GM15510 (cell line): Measurements from ENCODE around the gene SCN2B.

ENCODE experiments used
- POLR2A ChIP-seq: IDR thresholded peaks from 3 replicates; pipeline ENCODE4 v1.6.1; 2011; ENCODE audit warnings: borderline replicate concordance; ENCODE audit not compliant: insufficient read length; ENCODE audit errors: extremely low read depth

The SCN2B gene

DNA sequence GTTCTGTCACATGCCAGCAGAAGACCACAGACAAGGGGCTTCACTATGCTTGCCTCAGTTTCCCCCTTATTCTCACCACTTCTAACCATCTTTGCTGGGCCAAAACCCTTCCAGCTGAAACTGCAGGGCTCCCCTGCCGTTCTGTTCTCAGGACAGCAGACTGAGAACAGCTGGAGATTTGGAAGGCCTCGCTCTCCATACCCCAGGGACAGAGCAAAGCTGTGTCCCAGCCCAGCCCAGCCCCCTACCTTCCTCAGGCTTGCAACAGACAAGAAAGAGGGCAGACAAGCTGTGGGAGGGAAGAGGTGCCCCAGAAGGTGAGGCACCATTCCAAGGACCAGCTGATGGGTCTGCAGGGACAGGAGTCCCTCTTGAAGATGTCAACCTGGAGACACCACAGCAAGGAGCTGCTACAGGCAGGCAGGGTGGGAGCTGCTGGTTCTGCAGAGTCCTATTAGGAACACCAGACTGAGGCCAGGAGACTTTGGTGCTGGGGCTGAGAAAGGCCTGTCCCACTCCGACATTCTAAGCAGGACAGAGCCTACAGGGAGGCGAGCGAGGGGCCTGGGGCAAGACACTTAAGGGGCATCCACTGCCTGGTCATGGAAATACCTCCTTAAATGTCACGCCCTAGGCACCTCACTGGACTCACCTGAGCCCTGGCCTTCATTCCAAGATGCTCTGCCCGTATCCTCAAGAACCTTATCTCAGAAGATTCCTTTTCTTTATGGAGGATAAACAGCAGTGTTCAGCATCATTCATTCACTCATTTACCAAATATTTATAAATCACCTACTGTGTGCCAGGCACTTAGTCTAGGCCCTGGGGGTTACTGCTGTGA, 6.9 kb downstream of the SCN2B start:
- TF ChIP-seq POLR2A: no peak

DNA sequence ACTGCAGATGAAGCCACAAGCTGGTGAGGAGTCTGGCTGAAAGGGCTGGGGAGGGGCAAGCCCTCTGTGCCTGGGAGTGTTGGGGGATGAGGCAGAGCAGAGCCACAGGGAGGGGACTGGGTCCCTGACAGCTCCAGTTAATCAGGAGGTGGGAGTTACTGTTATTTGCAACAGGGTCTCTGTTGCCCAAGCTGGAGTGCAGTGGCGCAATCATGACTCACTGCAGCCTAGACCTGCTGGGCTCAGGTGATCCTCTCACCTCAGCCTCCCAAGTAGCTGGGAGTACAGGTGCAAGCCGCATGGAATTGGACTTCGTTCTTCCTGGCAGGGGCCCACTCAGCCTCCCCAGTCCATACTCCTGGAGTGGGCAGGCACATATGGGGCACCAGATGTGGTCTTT, 7.7 kb downstream of the SCN2B start:
- no peak for TF ChIP-seq POLR2A

DNA sequence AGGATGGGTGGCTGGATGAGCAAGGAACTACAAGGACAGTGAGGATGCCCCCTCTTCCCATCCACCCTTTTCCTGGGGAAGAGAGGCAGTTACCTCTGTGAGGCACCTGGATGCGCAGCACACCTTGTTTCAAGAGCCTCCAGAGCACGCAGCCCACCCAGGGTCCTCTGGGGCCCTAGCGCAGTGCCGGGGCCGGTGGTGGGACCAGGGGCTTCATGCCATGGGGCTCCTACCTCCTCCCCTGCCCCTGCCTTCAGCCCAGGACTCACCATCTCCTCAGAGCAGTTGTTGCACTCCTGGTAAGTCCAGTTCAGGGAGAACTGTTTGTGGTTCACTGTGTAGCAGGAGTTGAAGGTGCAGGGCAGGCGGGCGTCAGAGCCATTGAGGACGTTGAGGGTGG, 8.1 kb downstream of the SCN2B start:
- no peak for TF ChIP-seq POLR2A

DNA sequence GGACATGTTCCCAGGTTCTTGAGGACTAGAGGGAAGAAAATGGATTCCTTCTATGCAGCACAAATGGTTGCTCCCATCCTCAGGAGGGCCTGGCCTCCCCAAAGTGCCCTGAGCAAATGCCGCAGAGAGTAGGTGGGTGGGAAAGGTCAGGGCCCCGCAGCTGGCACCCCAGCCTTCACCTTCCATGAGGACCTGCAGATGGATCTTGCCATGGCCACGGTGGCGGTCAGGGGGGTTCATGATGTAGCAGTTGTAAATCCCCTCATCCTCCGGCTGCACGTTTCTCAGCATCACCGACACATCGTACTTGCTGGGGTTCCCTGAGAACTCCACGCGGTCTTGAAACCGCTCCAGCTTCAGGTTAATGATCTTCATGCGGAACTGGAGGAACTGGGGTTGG, 8.5 kb downstream of the SCN2B start:
- no peak for TF ChIP-seq POLR2A

DNA sequence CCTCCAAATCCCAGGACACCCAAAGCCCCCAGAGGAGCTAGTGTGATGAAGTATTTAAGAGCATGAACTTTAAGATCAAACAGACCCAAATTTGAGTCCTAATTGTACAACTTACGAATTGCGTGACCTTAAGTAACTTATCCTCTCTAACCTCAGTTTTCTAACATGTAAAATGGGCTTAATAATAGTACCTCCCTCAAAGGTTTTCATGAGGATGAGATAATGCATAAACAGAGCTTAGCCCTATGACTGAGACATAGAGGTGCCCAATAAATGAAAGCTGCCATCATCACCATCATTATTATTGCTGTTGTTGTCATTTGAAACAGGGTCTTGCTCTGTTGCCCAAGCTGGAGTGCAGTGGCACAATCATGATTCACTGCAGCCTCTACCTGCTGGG, 9.2 kb downstream of the SCN2B start:
- no peak for TF ChIP-seq POLR2A

DNA sequence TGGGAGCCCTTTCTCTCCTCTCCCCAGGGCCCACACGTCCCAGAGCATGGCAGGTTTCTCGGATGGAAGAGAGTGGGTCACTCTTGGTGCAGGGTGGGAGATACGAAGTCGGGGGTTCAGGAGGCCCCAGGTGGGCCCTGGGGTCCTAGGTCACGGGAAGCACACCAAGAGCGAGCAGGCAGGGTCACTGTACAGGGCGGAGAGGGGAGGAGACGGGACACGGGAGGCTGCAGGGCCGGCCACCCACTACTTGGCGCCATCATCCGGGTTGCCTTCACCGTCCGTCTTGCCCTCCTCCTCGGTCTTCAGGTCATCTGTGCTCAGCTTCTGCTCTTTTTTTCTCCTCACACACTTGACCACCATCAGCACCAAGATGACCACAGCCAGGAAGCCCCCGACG, 9.8 kb downstream of the SCN2B start:
- no peak for TF ChIP-seq POLR2A

DNA sequence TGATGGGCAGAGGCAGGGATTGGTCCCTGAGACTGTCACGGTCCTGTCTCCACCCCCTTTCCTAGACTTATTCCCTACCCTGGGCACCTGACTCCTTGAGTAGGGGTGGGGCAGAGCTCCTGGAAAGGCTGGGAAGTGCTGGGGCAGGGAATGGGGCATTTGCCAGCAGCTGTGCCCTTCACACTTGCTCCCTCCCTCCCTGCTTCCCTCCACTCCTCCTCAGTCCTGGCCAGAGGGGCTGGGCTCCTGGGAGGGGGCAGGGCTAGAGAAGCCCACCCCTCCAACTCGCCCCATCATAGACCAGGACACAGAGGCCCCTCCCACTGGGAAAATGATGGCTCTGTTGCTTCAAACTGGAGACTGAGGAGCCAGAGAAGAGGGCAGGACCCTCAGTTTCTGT, 11.6 kb downstream of the SCN2B start:
- TF ChIP-seq POLR2A: no peak

DNA sequence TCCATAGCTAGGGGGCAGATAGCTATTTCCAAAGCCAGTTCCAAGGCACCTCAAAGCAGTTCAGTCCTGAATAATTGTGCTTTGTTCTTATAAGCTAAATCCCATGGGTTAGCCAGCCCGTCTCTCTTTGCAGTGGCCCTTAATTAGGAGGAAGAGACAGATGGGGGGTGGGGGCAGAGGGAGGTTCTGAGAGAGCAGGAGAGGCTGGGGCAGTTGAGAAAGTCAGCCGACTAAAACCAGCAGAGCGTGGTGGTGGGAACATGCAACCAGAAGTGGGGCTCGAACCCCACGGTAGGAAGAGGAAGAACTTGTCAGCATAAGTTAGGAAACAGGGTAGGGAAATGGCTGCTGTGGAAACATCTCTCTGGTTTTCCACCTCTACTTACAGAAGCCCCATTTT, 12.9 kb downstream of the SCN2B start:
- TF ChIP-seq POLR2A: no peak

DNA sequence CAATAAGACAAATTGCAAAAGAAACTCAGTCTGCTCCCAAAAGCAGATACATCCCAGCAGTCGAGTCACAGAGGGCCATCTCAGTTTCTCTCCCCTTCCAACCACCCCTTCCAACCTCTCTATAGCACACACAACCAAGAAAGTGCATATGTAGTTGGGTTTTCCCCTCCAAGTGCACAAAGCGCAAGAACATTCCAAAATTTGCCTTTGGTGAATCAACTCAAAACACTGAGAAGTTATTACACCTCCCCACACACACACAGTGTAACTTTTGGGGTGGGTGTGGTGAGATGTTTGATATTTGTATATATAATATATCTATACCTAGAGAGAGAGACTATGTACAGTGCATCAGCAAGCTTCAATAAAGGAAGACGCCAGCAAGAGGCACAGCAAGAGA, 13.6 kb downstream of the SCN2B start:
- TF ChIP-seq POLR2A: no peak

DNA sequence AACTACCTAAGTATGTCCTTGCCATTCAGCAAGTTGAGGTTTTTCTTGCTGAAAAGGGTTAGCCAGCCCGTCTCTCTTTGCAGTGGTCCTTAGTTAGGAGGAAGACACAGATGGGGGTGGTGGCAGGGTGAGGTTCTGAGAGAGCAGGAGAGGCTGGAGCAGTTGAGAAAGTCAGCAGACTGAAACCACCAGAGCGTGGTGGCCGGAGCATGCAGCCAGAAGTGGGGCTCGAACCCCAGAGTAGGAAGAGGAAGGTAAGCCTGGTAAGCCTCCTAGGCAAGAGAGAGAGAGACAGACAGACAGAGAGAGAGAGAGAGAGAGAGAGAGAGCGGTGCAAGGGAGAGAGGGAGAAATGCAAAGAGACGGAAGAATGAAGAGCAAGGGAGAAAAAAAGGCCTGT, 14.7 kb downstream of the SCN2B start:
- no peak for TF ChIP-seq POLR2A

DNA sequence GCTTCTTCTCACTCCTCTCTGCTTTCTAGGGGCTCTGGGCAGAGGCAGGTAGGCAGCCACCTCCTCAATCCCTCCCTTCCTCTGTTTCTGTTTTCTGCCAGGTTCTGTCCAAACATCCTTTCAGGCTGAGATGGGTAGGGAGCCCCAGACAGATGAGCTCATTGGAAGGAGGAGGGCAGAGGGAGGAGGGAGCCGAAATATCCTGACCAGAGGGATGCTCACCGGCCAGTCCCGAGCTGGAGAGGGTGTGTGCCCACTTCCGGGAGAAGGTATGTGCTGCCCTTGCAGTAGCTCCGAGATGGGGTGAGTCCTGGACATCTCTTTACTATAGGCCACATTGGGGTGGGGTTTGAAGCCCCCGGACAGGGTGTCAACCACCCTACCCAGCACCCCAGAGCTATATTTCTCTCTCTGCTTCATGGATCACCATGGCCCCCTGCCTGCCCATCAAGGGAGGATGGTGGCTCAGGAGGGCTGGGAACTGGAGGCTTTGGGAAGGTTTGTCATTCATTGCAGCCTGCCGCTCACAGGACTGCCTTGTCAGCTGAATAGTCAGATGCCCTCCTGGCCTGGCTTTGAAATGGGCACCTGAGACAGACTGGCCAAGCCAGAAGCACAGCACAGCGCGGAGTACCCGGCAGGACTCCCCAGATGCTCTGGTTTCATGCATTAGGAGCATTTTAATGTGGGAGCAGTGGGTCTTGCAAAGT, 19.1 kb downstream of the SCN2B start:
- TF ChIP-seq POLR2A: no peak

DNA sequence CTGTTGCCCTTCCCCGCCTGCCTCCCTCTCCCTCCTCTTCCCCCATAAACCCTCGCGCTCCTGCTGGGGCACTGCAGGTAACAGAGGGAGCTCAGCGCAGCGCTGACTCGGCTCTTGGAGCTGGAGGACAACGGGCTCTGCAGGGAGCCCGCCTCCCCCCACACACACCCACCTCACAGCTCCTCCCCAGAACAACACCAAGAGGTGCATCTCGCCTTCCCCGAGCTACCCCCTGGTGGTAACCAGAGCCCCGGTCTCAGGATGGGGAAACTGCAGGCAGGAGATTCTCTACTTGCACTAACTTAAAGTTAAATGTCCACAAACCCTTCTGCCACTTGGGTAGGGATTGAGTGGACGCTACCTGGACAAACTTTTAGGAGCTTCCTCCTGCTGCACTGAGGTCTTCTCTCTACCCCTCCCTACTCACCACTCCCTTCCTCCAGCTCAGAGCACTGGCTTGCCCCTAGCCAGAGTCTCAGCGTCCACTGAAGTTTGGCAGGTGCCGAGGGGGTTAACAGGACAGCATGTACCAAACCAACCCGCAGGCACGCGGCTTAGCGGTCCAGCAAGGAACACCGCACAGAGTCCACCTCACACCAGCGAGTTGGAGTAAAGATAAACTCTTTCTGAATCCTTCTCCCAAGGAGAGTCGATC, 19.8 kb downstream of the SCN2B start:
- TF ChIP-seq POLR2A: no peak

DNA sequence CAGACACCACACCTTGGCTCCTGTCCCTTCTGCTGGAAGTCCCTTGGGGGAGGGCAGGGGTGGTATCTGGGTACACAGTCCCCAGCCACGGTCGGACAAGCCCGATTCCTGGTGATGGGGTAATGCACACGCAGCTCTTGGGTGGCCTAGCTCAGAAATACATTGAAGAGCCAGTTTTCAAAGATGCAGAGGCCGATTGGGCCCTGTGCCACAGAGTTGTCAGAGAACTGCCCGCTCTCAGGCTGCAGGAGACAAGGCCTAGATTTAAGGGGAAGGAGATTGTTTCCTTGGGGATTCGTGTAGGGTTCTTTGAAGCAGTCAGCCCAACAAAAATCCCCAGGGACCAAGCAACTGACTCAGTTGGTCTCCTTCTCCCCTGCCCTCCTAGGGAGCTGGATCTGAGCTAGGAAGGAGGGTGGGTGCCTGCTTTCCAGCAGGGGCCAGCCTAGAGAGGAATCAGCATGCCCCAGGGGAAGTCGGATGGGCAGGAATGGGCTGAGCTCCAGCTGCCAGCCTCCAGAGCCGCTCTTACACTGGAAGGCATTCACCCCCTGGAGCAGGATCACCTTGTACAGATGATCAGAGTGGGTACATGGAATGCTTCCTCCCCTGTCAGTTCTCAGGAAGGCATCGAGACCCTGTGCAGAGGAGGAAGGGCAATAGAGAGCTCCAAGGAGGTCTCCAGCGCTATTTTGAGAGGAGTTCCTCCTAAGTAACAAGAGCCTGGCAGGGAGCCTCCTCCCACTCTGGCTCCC, 20.5 kb downstream of the SCN2B start:
- TF ChIP-seq POLR2A: no peak

DNA sequence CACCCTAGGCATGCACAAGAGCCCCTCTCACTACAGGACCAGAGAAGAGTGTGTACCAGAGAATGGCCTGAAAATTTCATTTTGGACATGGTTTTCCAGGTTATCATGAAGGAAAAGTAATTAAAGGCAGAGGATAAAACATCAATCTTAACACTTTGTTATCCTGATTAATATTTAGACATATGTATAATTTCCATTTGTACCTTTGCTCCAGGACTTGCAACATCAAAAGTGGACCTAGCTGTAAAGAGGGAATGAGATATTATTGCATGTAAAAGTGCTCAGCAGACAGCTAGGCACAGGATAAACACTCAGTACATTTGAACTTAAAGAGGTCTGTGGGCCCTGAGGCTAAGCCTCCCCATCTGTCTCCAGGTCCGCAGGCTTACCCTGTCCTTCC, 21.8 kb downstream of the SCN2B start:
- TF ChIP-seq POLR2A: no peak

DNA sequence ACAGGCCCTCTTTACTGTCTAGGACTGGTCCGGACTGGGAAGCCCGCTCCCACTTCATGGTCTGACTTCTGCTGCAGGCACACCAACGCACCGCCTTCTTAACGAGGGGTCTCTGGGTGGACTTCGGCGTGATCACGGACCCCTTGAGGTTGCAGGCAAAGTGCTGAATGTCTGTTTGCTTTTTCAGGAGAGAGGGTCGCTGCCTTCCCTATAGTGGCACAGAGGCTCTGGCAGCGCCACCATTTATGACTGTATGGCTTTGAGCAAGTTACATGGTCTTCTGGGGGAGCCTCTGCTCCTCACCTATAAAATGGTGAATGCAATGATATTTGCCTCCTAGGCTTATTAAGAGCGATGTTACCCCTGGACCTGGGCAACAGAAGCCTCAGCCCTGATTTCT, 22.5 kb downstream of the SCN2B start:
- TF ChIP-seq POLR2A: no peak

DNA sequence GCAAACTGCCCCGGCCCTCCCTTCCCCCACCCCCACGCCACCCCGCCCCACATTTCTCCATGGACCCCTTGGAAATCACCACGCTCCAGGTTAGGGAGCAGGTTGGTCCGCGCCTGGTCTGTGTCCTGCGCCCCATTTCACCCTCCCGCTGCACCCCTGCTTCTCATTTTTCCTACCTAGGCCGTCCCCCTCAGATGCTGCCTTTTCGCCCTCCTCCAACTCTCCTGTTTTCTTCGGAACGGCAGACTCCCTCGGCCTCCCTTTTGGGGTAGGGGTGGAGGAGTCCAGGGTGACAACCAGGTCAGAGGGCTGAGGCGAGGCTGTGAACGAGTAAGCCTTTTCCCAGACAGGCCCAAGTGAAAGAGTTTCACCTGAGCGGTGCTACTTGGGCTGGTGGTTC, 22.9 kb downstream of the SCN2B start:
- TF ChIP-seq POLR2A: no peak
